Ishikawa (cell line): ENCODE results near the gene ADAM15.

Experiments
- CEBPB ChIP-seq: IDR thresholded peaks from 2 replicates; pipeline ENCODE4 v1.6.1; 2012
- CREB1 ChIP-seq: IDR thresholded peaks from 2 replicates; pipeline ENCODE4 v1.6.1; 2012; ENCODE audit warnings: low read depth
- EGR1 ChIP-seq: IDR thresholded peaks from 2 replicates; pipeline ENCODE4 v1.6.1; 2012
- EP300 ChIP-seq: IDR thresholded peaks from 2 replicates; pipeline ENCODE4 v1.6.1; 2012; ENCODE audit warnings: borderline replicate concordance
- FOXM1 ChIP-seq: IDR thresholded peaks from 2 replicates; pipeline ENCODE4 v1.6.1; 2012; ENCODE audit warnings: low read depth, borderline replicate concordance
- NFIC ChIP-seq: IDR thresholded peaks from 2 replicates; pipeline ENCODE4 v1.6.1; 2012
- RAD21 ChIP-seq: IDR thresholded peaks from 2 replicates; pipeline ENCODE4 v1.6.1; 2012; ENCODE audit warnings: low read depth
- TAF1 ChIP-seq: IDR thresholded peaks from 2 replicates; pipeline ENCODE4 v1.6.1; 2012; ENCODE audit warnings: low read depth, mild to moderate bottlenecking
- TCF12 ChIP-seq: IDR thresholded peaks from 2 replicates; pipeline ENCODE4 v1.6.1; 2012; ENCODE audit warnings: low read depth
- TEAD4 ChIP-seq: IDR thresholded peaks from 2 replicates; pipeline ENCODE4 v1.6.1; 2012
- YY1 ChIP-seq: IDR thresholded peaks from 2 replicates; pipeline ENCODE4 v1.6.1; 2012; ENCODE audit warnings: low read depth
- ZBTB7A ChIP-seq: IDR thresholded peaks from 2 replicates; pipeline ENCODE4 v1.6.1; 2012; ENCODE audit warnings: low read depth
- TF ChIP-seq, protein P1 (sequence below): IDR thresholded peaks from 2 replicates; pipeline ENCODE4 v1.6.1; 2012
- TF ChIP-seq, protein P2 (sequence below): IDR thresholded peaks from 2 replicates; pipeline ENCODE4 v1.6.1; 2012
- TF ChIP-seq, protein P3 (sequence below): IDR thresholded peaks from 2 replicates; pipeline ENCODE4 v1.6.1; 2012; ENCODE audit warnings: low read depth, mild to moderate bottlenecking

The ADAM15 gene

DNA sequence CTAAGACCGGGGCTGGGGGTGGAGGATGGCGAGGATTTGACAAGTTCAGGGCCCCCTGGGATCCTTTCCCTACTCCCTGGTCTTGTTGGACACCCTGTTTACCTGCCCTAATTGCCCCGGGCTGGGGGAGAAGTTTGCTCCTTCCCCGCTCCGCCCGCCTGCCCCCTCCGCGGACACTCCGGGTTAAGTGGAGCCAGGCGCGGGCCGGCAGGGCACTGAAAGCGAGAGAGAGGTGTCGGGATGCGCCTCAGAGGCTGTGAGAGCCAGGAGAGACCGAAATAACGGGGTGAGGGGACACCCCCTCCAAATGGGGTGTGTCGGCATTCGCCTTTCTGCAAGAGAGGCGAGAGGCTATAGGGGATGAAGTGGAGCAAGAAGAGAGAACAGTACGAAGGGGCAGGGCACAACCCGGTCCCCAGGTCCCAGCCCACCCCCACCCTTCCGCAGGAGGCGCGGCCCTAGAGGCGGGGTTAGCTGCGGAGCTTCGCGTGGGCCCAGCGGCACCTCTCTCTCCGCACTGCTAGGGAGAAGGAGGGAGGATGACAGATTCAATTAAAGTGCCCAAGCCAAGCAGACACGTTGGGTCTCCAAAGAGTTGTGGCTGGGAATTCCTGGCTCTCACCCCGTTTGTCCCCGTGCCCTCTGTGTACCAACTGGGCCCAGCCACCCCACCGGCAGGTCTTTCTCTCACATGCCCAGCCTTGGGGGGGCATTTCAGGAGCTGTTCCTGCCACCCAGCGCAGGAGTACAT, 31.4 kb downstream of the ADAM15 start:
- TF ChIP-seq TEAD4, result no peak
- no peak for TF ChIP-seq EGR1
- TF ChIP-seq, protein P1, sequence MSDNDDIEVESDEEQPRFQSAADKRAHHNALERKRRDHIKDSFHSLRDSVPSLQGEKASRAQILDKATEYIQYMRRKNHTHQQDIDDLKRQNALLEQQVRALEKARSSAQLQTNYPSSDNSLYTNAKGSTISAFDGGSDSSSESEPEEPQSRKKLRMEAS, result 0 out of 2 replicates have a peak, but pooled peaks have one; percentile 7
- TF ChIP-seq, protein P2, sequence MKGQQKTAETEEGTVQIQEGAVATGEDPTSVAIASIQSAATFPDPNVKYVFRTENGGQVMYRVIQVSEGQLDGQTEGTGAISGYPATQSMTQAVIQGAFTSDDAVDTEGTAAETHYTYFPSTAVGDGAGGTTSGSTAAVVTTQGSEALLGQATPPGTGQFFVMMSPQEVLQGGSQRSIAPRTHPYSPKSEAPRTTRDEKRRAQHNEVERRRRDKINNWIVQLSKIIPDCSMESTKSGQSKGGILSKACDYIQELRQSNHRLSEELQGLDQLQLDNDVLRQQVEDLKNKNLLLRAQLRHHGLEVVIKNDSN, result no peak
- TF ChIP-seq YY1, result no peak
- TF ChIP-seq, protein P3, sequence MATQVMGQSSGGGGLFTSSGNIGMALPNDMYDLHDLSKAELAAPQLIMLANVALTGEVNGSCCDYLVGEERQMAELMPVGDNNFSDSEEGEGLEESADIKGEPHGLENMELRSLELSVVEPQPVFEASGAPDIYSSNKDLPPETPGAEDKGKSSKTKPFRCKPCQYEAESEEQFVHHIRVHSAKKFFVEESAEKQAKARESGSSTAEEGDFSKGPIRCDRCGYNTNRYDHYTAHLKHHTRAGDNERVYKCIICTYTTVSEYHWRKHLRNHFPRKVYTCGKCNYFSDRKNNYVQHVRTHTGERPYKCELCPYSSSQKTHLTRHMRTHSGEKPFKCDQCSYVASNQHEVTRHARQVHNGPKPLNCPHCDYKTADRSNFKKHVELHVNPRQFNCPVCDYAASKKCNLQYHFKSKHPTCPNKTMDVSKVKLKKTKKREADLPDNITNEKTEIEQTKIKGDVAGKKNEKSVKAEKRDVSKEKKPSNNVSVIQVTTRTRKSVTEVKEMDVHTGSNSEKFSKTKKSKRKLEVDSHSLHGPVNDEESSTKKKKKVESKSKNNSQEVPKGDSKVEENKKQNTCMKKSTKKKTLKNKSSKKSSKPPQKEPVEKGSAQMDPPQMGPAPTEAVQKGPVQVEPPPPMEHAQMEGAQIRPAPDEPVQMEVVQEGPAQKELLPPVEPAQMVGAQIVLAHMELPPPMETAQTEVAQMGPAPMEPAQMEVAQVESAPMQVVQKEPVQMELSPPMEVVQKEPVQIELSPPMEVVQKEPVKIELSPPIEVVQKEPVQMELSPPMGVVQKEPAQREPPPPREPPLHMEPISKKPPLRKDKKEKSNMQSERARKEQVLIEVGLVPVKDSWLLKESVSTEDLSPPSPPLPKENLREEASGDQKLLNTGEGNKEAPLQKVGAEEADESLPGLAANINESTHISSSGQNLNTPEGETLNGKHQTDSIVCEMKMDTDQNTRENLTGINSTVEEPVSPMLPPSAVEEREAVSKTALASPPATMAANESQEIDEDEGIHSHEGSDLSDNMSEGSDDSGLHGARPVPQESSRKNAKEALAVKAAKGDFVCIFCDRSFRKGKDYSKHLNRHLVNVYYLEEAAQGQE, result no peak
- no peak for TF ChIP-seq FOXM1
- TF ChIP-seq ZBTB7A, result 0 out of 2 replicates have a peak, but pooled peaks have one; percentile 12
- no peak for TF ChIP-seq RAD21
- no peak for TF ChIP-seq CREB1
- no peak for TF ChIP-seq CEBPB
- TF ChIP-seq EP300, result no peak
- TF ChIP-seq NFIC, result no peak
- no peak for TF ChIP-seq TAF1
- no peak for TF ChIP-seq TCF12

DNA sequence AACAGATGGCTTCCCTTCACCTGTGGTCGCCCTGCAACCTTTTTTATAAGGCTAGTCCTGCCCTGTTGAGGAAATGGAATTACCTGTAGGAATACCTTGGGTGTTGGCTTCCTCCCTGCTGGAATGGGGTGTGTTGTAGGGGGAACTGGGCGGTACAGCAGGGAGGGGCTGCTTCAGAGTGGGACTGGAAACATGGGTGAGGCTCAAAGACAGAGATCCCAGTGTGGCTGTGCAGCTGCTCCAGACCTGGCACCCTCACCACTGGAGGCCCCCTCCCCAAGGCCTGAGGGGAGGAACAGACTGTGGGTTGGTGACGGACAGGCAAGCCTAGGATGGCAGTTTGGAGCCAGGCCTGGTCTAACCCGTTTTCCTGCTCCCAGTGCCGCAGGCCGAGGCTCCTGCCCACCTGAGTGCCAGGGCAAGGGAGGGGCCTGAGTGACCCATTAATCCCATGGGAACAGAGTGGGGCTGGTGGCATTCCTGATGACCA, 32.0 kb downstream of the ADAM15 start:
- TF ChIP-seq FOXM1 (no peak), ZBTB7A (peak; percentile 42; the same call in 1 of the 2 replicates)

DNA sequence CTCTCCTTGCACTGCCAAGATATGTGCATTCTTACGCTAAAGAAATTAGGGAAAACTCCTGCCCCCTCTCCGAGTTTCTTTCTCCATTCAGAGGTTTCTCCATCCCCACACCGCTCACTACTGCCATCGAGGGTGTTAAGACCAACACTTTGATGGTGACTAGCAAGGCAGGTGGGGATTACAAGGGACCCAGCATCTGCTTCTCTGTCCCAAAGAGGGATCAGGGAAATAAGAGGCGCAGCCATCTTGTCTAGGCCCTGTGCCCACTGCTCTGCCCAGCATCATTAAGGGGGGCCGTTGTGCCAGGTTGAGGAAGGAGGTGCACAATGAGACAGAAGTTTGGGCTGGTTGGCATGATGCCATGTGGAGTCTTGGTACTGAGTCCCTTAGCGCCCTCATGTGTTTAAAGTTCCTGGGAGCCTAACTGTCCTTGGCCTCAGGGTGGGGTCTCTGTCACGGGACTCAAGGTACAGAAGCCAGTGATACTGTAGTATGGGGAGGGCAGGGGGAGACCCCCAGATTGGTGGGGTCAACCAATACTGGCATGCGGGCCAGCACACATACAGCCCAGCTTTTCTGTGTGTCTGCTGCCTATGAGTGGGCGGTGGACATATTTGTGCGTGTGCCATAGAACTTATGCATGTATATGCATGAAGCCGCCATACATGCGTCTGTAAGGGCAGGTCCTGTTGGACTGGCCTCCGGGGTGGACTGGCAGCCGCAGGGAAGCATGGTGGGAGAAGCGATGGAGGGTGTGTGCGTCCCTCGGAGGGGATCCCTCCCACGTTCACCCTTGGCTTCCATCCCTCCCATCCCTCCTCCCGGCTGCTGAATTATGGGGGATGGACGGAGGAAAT, 33.0 kb downstream of the ADAM15 start:
- peak; percentile 40; the same call in 1 of the 2 replicates for TF ChIP-seq RAD21
- peak; percentile 86 for TF ChIP-seq NFIC
- TF ChIP-seq TEAD4, result no peak

DNA sequence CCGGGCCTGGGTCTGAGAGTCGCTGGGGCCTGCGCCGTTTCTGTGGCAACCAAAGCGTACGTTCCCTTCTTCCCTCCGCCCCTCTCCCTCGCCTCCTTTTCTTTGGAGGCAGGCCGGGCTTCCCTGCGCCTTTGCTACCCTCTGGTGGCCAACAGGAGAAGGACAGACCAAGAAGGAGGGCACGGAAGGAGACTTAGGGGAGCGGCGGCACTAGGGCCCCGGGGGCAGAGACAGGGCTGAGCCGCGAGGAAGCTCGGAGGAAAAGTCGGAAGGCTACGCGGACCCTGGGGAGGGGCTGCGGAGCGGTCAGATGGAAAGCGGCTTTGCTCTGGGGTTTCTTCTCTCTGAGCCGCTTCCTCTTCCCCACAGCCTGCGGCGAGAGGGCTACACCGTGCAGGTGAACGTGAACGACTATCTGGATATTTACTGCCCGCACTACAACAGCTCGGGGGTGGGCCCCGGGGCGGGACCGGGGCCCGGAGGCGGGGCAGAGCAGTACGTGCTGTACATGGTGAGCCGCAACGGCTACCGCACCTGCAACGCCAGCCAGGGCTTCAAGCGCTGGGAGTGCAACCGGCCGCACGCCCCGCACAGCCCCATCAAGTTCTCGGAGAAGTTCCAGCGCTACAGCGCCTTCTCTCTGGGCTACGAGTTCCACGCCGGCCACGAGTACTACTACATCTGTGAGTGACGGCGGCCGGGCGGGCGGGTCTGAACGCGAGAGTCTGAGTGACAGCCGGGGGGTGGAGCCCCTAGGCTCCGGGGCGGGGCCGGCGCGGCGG, 33.8 kb downstream of the ADAM15 start:
- no peak for TF ChIP-seq EGR1
- 0 out of 2 replicates have a peak, but pooled peaks have one; percentile 2 for TF ChIP-seq EP300
- TF ChIP-seq TAF1, result no peak; the same call in 1 of the 2 replicates
- TF ChIP-seq TCF12, result peak; percentile 52; the same call in 1 of the 2 replicates
- TF ChIP-seq ZBTB7A, result peak; percentile 73
- no peak for TF ChIP-seq CEBPB
- no peak for TF ChIP-seq YY1
- TF ChIP-seq, protein P2, result no peak
- 0 out of 2 replicates have a peak, but pooled peaks have one; percentile 17 for TF ChIP-seq FOXM1
- no peak for TF ChIP-seq NFIC
- TF ChIP-seq, protein P3, result no peak
- peak; percentile 42; the same call in 1 of the 2 replicates for TF ChIP-seq TEAD4
- TF ChIP-seq, protein P1, result peak; percentile 42; the same call in 1 of the 2 replicates
- no peak for TF ChIP-seq CREB1
- peak; percentile 99 for TF ChIP-seq RAD21
